WTC11 (cell line): ENCODE data around the gene CFAP119. TPM values are rescaled to one million over a fixed set of nuclear protein-coding genes. Genes with fewer than 3 reads are reported as not detected.

Source experiments
- ATAC-seq: fragments of 200-7000 bp; cut with Tn5 transposase; 2 replicates; pipeline ENCODE4 v1.10.0; 2021; ENCODE audit warnings: mild to moderate bottlenecking, moderate library complexity
- CTCF ChIA-PET: fragments of 300-600 bp; sonication (Branson Sonifier 250); formaldehyde crosslinking; loops from one replicate; lab custom pipeline; 2021; ENCODE audit warnings: antibody characterized with exemption; lab: Charles Lee
- POLR2A ChIA-PET: fragments of 350-600 bp; sonication (Branson Sonifier 250); formaldehyde crosslinking; loops from one replicate; lab custom pipeline; 2021; ENCODE audit warnings: antibody characterized with exemption; lab: Charles Lee
- DNase-seq: peaks from one replicate; pipeline ENCODE4 v3.0.0; 2021; ENCODE audit warnings: low spot score
- H3K27ac Mint-ChIP-seq: 2 replicates; pipeline ENCODE4 v1.8.0; 2021; ENCODE audit warnings: mixed read lengths
- H3K27me3 Mint-ChIP-seq: 2 replicates; pipeline ENCODE4 v1.8.0; 2021; ENCODE audit warnings: low read depth, mild to moderate bottlenecking, moderate library complexity, mixed read lengths
- H3K36me3 Mint-ChIP-seq: 2 replicates; pipeline ENCODE4 v1.8.0; 2021; ENCODE audit warnings: mixed read lengths
- H3K4me1 Mint-ChIP-seq: 2 replicates; pipeline ENCODE4 v1.8.0; 2022; ENCODE audit warnings: mixed read lengths
- H3K4me3 Mint-ChIP-seq: 2 replicates; pipeline ENCODE4 v1.8.0; 2021; ENCODE audit warnings: mild to moderate bottlenecking, moderate library complexity, mixed read lengths
- H3K9me3 Mint-ChIP-seq: 2 replicates; pipeline ENCODE4 v1.8.0; 2021; ENCODE audit warnings: mixed read lengths
- CREM ChIP-seq: sonication (generic); formaldehyde crosslinking; IDR thresholded peaks from 2 replicates; pipeline ENCODE4 v1.8.1; 2022; ENCODE audit warnings: mild to moderate bottlenecking, missing genetic modification reagents, moderate library complexity
- EMX1 ChIP-seq: fragments of 250-450 bp; sonication (Bioruptor Pico); IDR thresholded peaks from 2 replicates; pipeline ENCODE4 v1.8.0; 2021; ENCODE audit warnings: mild to moderate bottlenecking
- ETV6 ChIP-seq: sonication (generic); formaldehyde crosslinking; IDR thresholded peaks from 2 replicates; pipeline ENCODE4 v1.8.1; 2022; ENCODE audit warnings: mild to moderate bottlenecking, missing genetic modification reagents
- FOXK1 ChIP-seq: sonication (generic); formaldehyde crosslinking; IDR thresholded peaks from 2 replicates; pipeline ENCODE4 v1.8.0; 2022; ENCODE audit warnings: mild to moderate bottlenecking, moderate library complexity, missing genetic modification reagents
- GABPB1 ChIP-seq: sonication (generic); formaldehyde crosslinking; IDR thresholded peaks from 2 replicates; pipeline ENCODE4 v1.8.1; 2023; ENCODE audit warnings: mild to moderate bottlenecking, missing genetic modification reagents
- GTF2I ChIP-seq: fragments of 250-450 bp; sonication (Bioruptor Pico); conservative IDR thresholded peaks from 2 replicates; pipeline ENCODE4 v1.4.0; 2021; ENCODE audit warnings: mild to moderate bottlenecking
- NFATC4 ChIP-seq: fragments of 250-450 bp; sonication (Bioruptor Pico); IDR thresholded peaks from 2 replicates; pipeline ENCODE4 v1.9.0; 2021; ENCODE audit warnings: mild to moderate bottlenecking
- NFYB ChIP-seq: sonication (generic); formaldehyde crosslinking; conservative IDR thresholded peaks from 2 replicates; pipeline ENCODE4 v1.8.0; 2022; ENCODE audit warnings: low read depth, missing genetic modification reagents
- NR1H2 ChIP-seq: sonication (generic); formaldehyde crosslinking; IDR thresholded peaks from 2 replicates; pipeline ENCODE4 v1.9.0; 2021; ENCODE audit warnings: mild to moderate bottlenecking, moderate library complexity, missing genetic modification reagents
- RORB ChIP-seq: fragments of 250-450 bp; sonication (Bioruptor Pico); IDR thresholded peaks from 2 replicates; pipeline ENCODE4 v1.9.0; 2021; ENCODE audit warnings: mild to moderate bottlenecking
- SP1 ChIP-seq: sonication (generic); formaldehyde crosslinking; conservative IDR thresholded peaks from 2 replicates; pipeline ENCODE4 v1.8.1; 2022; ENCODE audit warnings: missing genetic modification reagents
- TCF7 ChIP-seq: sonication (generic); formaldehyde crosslinking; IDR thresholded peaks from 2 replicates; pipeline ENCODE4 v1.8.0; 2022; ENCODE audit warnings: mild to moderate bottlenecking, low read depth, missing genetic modification reagents, moderate library complexity
- ZNF396 ChIP-seq: fragments of 250-450 bp; sonication (Bioruptor Pico); IDR thresholded peaks from 2 replicates; pipeline ENCODE4 v1.8.0; 2021; ENCODE audit warnings: mild to moderate bottlenecking, moderate library complexity, borderline replicate concordance
- total RNA-seq: library from RNA; stranded (reverse); gene quantifications from 3 replicates; pipeline ENCODE4 v1.2.3, GENCODE V29; 2021
- TF ChIP-seq, protein P1 (sequence below): sonication (generic); formaldehyde crosslinking; conservative IDR thresholded peaks from 2 replicates; pipeline ENCODE4 v1.8.1; 2022; ENCODE audit warnings: mild to moderate bottlenecking, missing genetic modification reagents
- TF ChIP-seq, protein P2 (sequence below): sonication (generic); formaldehyde crosslinking; IDR thresholded peaks from 2 replicates; pipeline ENCODE4 v1.8.0; 2022; ENCODE audit warnings: mild to moderate bottlenecking, missing genetic modification reagents
- TF ChIP-seq, protein P3 (sequence below): sonication (generic); formaldehyde crosslinking; IDR thresholded peaks from 2 replicates; pipeline ENCODE4 v1.8.1; 2022; ENCODE audit warnings: mild to moderate bottlenecking, moderate library complexity, missing genetic modification reagents
- TF ChIP-seq, protein P4 (sequence below): sonication (generic); formaldehyde crosslinking; IDR thresholded peaks from 2 replicates; pipeline ENCODE4 v1.8.0; 2022; ENCODE audit warnings: mild to moderate bottlenecking, missing genetic modification reagents
- TF ChIP-seq, protein P5 (sequence below): sonication (generic); formaldehyde crosslinking; IDR thresholded peaks from 2 replicates; pipeline ENCODE4 v1.8.0; 2022; ENCODE audit warnings: mild to moderate bottlenecking, missing genetic modification reagents
- TF ChIP-seq, protein P6 (sequence below): sonication (generic); formaldehyde crosslinking; IDR thresholded peaks from 2 replicates; pipeline ENCODE4 v1.8.1; 2023; ENCODE audit warnings: mild to moderate bottlenecking, missing genetic modification reagents, moderate library complexity
- TF ChIP-seq, protein P7 (sequence below): sonication (generic); formaldehyde crosslinking; IDR thresholded peaks from 2 replicates; pipeline ENCODE4 v1.8.0; 2023; ENCODE audit warnings: missing genetic modification reagents, mild to moderate bottlenecking, borderline replicate concordance
- TF ChIP-seq, protein P8 (sequence below): sonication (generic); formaldehyde crosslinking; IDR thresholded peaks from 2 replicates; pipeline ENCODE4 v1.8.1; 2022; ENCODE audit warnings: low read depth, mild to moderate bottlenecking, moderate library complexity, missing genetic modification reagents, borderline replicate concordance

The CFAP119 gene
- total RNA-seq, 1 experiment from 2014 or later: 6.6 TPM

DNA sequence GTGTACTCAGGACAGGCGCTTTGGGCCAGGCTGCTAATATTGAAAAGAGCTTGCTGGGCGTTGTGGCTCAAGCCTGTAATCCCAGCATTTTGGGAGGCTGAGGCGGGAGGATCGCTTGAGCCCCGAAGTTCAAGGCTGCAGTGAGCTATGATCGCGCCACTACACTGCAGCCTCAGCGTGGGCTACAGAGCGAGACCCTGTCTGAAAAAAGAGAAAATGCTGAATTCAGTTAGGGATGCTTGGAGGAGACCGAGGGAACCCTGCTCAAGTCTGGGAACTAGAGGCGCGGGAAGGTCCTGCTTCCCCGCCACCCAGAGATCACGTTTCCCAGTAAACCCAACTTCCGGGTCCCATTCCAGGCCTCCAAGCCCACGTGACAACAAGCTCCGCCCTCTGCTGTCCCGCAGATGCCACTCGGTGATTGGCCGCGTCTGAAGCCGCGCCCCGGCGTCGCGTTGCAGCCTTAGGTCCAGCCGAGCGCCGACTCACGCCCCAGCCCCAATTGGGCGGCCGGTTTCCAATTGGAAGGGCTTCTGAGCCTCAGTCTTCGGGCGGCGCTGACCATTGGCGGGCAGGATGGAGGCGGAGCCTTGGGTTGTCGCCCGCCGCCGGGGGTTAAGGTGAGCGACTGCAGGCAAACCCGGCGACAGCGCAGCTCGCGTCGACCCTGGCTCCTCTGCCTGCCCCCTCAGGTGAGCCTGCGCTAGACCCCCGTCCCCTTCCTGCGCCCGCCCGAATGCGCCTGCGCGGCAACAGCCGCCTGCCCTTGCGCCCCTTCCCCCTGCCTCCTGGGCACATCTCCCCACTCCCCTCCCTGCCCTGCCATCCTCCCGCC lies 13.8 kb downstream of the CFAP119 start, which contains the start of gene PHKG2:
TSS of gene PHKG2 (plus strand) at position 627 of the 835 bp plus-strand sequence. CDS start 396 bp downstream, outside the sequence.
- Mint-ChIP-seq H3K36me3 (peaks cover 23% of the 10 kb centered on the region), H3K27me3 (no peaks in the 10 kb centered on the region), H3K27ac (peak within 1 kb of the TSS; percentile 96), H3K4me3 (peak within 1 kb of the TSS; percentile 94), H3K9me3 (no peaks in the 10 kb centered on the region), H3K4me1 (peaks cover 7% of the 10 kb centered on the region)
- ATAC-seq: peak; percentile 97
- peak; percentile 54; the same call in 1 of the 2 replicates for TF ChIP-seq FOXK1 (CRISPR knock-in tag)
- TF ChIP-seq, protein P1, sequence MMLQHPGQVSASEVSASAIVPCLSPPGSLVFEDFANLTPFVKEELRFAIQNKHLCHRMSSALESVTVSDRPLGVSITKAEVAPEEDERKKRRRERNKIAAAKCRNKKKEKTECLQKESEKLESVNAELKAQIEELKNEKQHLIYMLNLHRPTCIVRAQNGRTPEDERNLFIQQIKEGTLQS (CRISPR knock-in tag): no peak
- TF ChIP-seq NFATC4: peak; percentile 47; the same call in 1 of the 2 replicates
- TF ChIP-seq CREM (CRISPR knock-in tag): peak; percentile 54; the same call in 1 of the 2 replicates
- TF ChIP-seq, protein P2, sequence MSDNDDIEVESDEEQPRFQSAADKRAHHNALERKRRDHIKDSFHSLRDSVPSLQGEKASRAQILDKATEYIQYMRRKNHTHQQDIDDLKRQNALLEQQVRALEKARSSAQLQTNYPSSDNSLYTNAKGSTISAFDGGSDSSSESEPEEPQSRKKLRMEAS (CRISPR knock-in tag): peak; percentile 53; the same call in 1 of the 2 replicates
- TF ChIP-seq ETV6 (CRISPR knock-in tag): peak; percentile 80; the same call in 1 of the 2 replicates
- TF ChIP-seq EMX1: no peak
- TF ChIP-seq SP1 (CRISPR knock-in tag): peak; percentile 78; the same call in 1 of the 2 replicates
- TF ChIP-seq GABPB1 (CRISPR knock-in tag): peak; percentile 29; the same call in 1 of the 2 replicates
- TF ChIP-seq, protein P3, sequence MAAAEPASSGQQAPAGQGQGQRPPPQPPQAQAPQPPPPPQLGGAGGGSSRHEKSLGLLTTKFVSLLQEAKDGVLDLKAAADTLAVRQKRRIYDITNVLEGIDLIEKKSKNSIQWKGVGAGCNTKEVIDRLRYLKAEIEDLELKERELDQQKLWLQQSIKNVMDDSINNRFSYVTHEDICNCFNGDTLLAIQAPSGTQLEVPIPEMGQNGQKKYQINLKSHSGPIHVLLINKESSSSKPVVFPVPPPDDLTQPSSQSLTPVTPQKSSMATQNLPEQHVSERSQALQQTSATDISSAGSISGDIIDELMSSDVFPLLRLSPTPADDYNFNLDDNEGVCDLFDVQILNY (CRISPR knock-in tag): 0 out of 2 replicates have a peak, but pooled peaks have one; percentile 42
- no peak for TF ChIP-seq NR1H2 (CRISPR knock-in tag)
- TF ChIP-seq, protein P4, sequence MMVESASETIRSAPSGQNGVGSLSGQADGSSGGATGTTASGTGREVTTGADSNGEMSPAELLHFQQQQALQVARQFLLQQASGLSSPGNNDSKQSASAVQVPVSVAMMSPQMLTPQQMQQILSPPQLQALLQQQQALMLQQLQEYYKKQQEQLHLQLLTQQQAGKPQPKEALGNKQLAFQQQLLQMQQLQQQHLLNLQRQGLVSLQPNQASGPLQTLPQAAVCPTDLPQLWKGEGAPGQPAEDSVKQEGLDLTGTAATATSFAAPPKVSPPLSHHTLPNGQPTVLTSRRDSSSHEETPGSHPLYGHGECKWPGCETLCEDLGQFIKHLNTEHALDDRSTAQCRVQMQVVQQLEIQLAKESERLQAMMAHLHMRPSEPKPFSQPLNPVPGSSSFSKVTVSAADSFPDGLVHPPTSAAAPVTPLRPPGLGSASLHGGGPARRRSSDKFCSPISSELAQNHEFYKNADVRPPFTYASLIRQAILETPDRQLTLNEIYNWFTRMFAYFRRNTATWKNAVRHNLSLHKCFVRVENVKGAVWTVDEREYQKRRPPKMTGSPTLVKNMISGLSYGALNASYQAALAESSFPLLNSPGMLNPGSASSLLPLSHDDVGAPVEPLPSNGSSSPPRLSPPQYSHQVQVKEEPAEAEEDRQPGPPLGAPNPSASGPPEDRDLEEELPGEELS (CRISPR knock-in tag): peak; percentile 54
- TF ChIP-seq, protein P5, sequence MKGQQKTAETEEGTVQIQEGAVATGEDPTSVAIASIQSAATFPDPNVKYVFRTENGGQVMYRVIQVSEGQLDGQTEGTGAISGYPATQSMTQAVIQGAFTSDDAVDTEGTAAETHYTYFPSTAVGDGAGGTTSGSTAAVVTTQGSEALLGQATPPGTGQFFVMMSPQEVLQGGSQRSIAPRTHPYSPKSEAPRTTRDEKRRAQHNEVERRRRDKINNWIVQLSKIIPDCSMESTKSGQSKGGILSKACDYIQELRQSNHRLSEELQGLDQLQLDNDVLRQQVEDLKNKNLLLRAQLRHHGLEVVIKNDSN: peak; percentile 96
- TF ChIP-seq ZNF396 (CRISPR knock-in tag): no peak
- peak; percentile 77; the same call in 1 of the 2 replicates for TF ChIP-seq GTF2I (CRISPR knock-in tag)
- TF ChIP-seq, protein P6, sequence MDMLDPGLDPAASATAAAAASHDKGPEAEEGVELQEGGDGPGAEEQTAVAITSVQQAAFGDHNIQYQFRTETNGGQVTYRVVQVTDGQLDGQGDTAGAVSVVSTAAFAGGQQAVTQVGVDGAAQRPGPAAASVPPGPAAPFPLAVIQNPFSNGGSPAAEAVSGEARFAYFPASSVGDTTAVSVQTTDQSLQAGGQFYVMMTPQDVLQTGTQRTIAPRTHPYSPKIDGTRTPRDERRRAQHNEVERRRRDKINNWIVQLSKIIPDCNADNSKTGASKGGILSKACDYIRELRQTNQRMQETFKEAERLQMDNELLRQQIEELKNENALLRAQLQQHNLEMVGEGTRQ (CRISPR knock-in tag): peak; percentile 96
- TF ChIP-seq RORB (CRISPR knock-in tag): no peak
- TF ChIP-seq NFYB (CRISPR knock-in tag): peak; percentile 78
- POLR2A ChIA-PET: interaction anchor here (0.5 to 1.6 kb wide), 9 partner anchors 11 to 628 kb away, joined by 3 to 12 read pairs (median 4); no protein-coding TSS in a partner anchor
- DNase-seq: peak; percentile 99
- CTCF ChIA-PET: interaction anchor here (0.7 to 2.0 kb wide), 11 partner anchors 12 to 655 kb away, joined by 3 to 11 read pairs (median 3); no protein-coding TSS in a partner anchor

DNA sequence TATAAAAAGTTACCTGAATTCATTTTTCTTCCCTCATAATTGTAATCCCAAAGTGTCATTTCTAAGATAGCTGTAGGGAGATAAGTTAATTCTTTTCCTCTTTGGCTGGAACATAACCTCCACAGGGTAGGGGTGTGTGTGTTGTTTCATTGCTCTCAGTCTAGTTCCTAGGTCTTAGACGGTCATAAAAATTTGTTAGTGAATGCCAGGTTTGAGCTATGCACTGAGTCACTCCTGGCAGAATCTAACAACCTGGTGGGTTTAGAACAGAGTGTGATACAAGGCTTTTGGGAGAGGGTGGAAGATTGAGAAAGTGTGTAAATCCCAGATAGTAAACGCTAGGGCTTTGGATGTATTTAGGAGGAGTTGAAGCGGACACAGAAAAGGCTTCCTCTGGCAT lies 14.5 kb downstream of the CFAP119 start:
- Mint-ChIP-seq H3K27me3 (no peaks in the 10 kb centered on the region), H3K4me3 (peak overlapping the region; percentile 94), H3K36me3 (peaks cover 23% of the 10 kb centered on the region), H3K27ac (peak overlapping the region; percentile 80), H3K9me3 (no peaks in the 10 kb centered on the region), H3K4me1 (peaks cover 7% of the 10 kb centered on the region)
- POLR2A ChIA-PET: interaction anchor here (0.5 to 1.6 kb wide), 6 partner anchors 28 to 629 kb away, joined by 3 to 12 read pairs (median 6); no protein-coding TSS in a partner anchor
- CTCF ChIA-PET: interaction anchor here (1.0 to 2.0 kb wide), 8 partner anchors 12 to 654 kb away, joined by 3 to 11 read pairs (median 3); no protein-coding TSS in a partner anchor
- no peak for DNase-seq
- TF ChIP-seq, protein P7, sequence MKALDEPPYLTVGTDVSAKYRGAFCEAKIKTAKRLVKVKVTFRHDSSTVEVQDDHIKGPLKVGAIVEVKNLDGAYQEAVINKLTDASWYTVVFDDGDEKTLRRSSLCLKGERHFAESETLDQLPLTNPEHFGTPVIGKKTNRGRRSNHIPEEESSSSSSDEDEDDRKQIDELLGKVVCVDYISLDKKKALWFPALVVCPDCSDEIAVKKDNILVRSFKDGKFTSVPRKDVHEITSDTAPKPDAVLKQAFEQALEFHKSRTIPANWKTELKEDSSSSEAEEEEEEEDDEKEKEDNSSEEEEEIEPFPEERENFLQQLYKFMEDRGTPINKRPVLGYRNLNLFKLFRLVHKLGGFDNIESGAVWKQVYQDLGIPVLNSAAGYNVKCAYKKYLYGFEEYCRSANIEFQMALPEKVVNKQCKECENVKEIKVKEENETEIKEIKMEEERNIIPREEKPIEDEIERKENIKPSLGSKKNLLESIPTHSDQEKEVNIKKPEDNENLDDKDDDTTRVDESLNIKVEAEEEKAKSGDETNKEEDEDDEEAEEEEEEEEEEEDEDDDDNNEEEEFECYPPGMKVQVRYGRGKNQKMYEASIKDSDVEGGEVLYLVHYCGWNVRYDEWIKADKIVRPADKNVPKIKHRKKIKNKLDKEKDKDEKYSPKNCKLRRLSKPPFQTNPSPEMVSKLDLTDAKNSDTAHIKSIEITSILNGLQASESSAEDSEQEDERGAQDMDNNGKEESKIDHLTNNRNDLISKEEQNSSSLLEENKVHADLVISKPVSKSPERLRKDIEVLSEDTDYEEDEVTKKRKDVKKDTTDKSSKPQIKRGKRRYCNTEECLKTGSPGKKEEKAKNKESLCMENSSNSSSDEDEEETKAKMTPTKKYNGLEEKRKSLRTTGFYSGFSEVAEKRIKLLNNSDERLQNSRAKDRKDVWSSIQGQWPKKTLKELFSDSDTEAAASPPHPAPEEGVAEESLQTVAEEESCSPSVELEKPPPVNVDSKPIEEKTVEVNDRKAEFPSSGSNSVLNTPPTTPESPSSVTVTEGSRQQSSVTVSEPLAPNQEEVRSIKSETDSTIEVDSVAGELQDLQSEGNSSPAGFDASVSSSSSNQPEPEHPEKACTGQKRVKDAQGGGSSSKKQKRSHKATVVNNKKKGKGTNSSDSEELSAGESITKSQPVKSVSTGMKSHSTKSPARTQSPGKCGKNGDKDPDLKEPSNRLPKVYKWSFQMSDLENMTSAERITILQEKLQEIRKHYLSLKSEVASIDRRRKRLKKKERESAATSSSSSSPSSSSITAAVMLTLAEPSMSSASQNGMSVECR: no peak
- TF ChIP-seq, protein P8, sequence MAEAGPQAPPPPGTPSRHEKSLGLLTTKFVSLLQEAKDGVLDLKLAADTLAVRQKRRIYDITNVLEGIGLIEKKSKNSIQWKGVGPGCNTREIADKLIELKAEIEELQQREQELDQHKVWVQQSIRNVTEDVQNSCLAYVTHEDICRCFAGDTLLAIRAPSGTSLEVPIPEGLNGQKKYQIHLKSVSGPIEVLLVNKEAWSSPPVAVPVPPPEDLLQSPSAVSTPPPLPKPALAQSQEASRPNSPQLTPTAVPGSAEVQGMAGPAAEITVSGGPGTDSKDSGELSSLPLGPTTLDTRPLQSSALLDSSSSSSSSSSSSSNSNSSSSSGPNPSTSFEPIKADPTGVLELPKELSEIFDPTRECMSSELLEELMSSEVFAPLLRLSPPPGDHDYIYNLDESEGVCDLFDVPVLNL (CRISPR knock-in tag): no peak
- TF ChIP-seq TCF7: no peak
- ATAC-seq: no peak
